Measurements from ENCODE around the gene FBXW5.

The FBXW5 gene

GRCh38 chr9:136898483-136899100 is 45.9 kb downstream of the FBXW5 start:
- TF ChIP-seq CTCF (IDR thresholded peaks at IDR 0.05), result no peak
- Histone ChIP-seq H3K4me1 (peaks cover 0 to 30% (median 27%) of the 10 kb centered on the region in 4 donors), H3K4me3 (no peak overlapping the region), H3K36me3 (peaks cover 0 to 31% (median 20%) of the 10 kb centered on the region in 3 donors), H3K27me3 (no peaks in the 10 kb centered on the region), H3K27ac (no peak overlapping the region), H3K9me3 (no peaks in the 10 kb centered on the region)
- DNase-seq, result no peak
- intact Hi-C loops (cut with DNase I; ENCODE audit: low total_unique reads), result no loop called here

- no peak for DNase-seq
- peaks cover 0 to 48% (median 20%) of the 10 kb centered on the region in 3 donors for H3K36me3 ChIP-seq
- no peak overlapping the region for H3K4me3 ChIP-seq
- no peak overlapping the region for H3K27ac ChIP-seq
- peaks cover 0 to 6% (median 3%) of the 10 kb centered on the region in 4 donors for H3K4me1 ChIP-seq
- intact Hi-C loops (cut with DNase I; ENCODE audit: low total_unique reads), result no loop called here
- no peaks in the 10 kb centered on the region for H3K9me3 ChIP-seq
- no peaks in the 10 kb centered on the region for H3K27me3 ChIP-seq
- no peak for TF ChIP-seq CTCF (IDR thresholded peaks at IDR 0.05)
Observed at GRCh38 chr9:136896027-136896426, 48.5 kb downstream of the FBXW5 start.

DNA sequence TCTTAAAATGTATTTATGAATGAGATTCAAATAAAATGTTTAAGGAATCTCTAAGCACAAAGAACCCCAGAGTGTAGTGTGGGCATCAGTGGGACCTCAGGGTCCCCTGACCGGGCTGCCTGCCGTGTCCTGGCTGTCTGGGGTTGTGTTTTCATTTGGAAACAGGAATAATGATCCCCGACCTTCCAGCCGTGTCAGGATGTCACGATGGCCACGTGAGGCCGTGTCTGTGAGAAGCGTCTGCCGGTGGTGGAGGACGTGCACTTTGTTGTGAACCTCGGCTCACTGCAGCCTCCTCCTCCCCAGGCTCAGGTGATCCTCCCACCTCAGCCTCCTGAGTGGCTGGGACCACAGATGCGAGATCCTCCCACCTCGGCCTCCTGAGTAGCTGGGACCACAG is 53.9 kb downstream of the FBXW5 start:
- no peak overlapping the region for H3K4me3 ChIP-seq
- intact Hi-C loops (cut with DNase I; ENCODE audit: low total_unique reads), result no loop called here

More for the DNA sequence above, 53.9 kb downstream of the FBXW5 start:
- Histone ChIP-seq H3K4me1 (peaks cover 0 to 18% (median 11%) of the 10 kb centered on the region in 4 donors), H3K9me3 (no peaks in the 10 kb centered on the region), H3K27ac (no peak overlapping the region), H3K27me3 (no peaks in the 10 kb centered on the region), H3K36me3 (peaks cover 0 to 35% (median 7%) of the 10 kb centered on the region in 3 donors)
- no peak for DNase-seq
- TF ChIP-seq CTCF (IDR thresholded peaks at IDR 0.05), result no peak

Measured in tibial artery (tissue), 4 donors.